Testis (tissue), 3 donors: Measurements from ENCODE around the gene BASP1. TPM values are rescaled to one million over a fixed set of nuclear protein-coding genes. Genes with fewer than 3 reads are reported as not detected.
"Not testable (repeated sequence)": the region's sequence is repeated elsewhere in the genome, so short reads cannot be mapped to it uniquely, and the experiment has no call there.

Experiments used
- DNase-seq: peaks from one replicate; pipeline ENCODE4 v3.0.0-alpha.2; 2019
- H3K27ac ChIP-seq, 2 donors: fragments of 200-600 bp; sonication (generic); one replicate each; pipeline ENCODE4 v1.5.1; 2019
- H3K27me3 ChIP-seq: fragments of 200-600 bp; sonication (generic); one replicate; pipeline ENCODE4 v1.5.1; 2019
- H3K36me3 ChIP-seq: fragments of 200-600 bp; sonication (generic); one replicate; pipeline ENCODE4 v1.5.1; 2017; ENCODE audit warnings: low read depth; ENCODE audit errors: missing control alignments
- H3K4me1 ChIP-seq: fragments of 200-600 bp; sonication (generic); one replicate; pipeline ENCODE4 v1.5.1; 2019
- H3K4me3 ChIP-seq, 2 donors: fragments of 200-600 bp; sonication (generic); one replicate each; pipeline ENCODE4 v1.5.1; 2017 to 2019
- H3K9me3 ChIP-seq: fragments of 200-600 bp; sonication (generic); one replicate; pipeline ENCODE4 v1.5.1; 2017
- CTCF ChIP-seq, 3 experiments: fragments of 450-650 bp in 2 of 3; fragments of 200-600 bp in 1 of 3; sonication (generic) in 1 of 3; IDR thresholded peaks; one replicate each; pipeline ENCODE4 v1.5.1; 2016 to 2019; ENCODE audit warnings: antibody characterized with exemption in 3 of 3, mild to moderate bottlenecking in 2 of 3, moderate library complexity in 1 of 3
- POLR2A ChIP-seq: fragments of 450-650 bp; IDR thresholded peaks from one replicate; pipeline ENCODE4 v1.6.1; 2017; ENCODE audit warnings: antibody characterized with exemption, mild to moderate bottlenecking, moderate library complexity
- WGBS, 2 donors: methylation state at CpG; one replicate each; pipeline ENCODE4 v1.1.5; 2018; 5-methylcytosine and 5-hydroxymethylcytosine counted together
- intact Hi-C: fragments of 100-400 bp; cut with DNase I; formaldehyde crosslinking; loops from one replicate; pipeline ENCODE4 v1.15.1; 2023; ENCODE audit warnings: low total_unique reads
- polyA plus RNA-seq: library from polyadenylated mRNA; stranded (reverse); fragments of 350-450 nt; fragmentation: Illumina TruSeq; extraction: RNeasy Lipid Tissue Mini Kit (QIAGEN cat#74804); gene quantifications from one replicate; pipeline ENCODE4 v1.2.3, GENCODE V29; 2014; ENCODE audit warnings: low read depth, low replicate concordance; ENCODE audit not compliant: insufficient read depth
- total RNA-seq, 2 donors: library from RNA; depleted of rRNA; stranded (reverse); fragments of >200 nt; gene quantifications; one replicate each; pipeline ENCODE4 v1.2.3, GENCODE V29; 2016

The BASP1 gene
- total and polyA plus RNA-seq, 3 donors from 2014 or later: 2.1 to 5.6 (median 2.6) TPM

- Histone ChIP-seq H3K27me3 (no peaks in the 10 kb centered on the region), H3K36me3 (no peaks in the 10 kb centered on the region), H3K27ac (no peak overlapping the region), H3K4me3 (no peak overlapping the region), H3K4me1 (no peaks in the 10 kb centered on the region), H3K9me3 (no peaks in the 10 kb centered on the region)
- intact Hi-C loops: no loop called here
- no peak for DNase-seq
- TF ChIP-seq CTCF (IDR thresholded peaks at IDR 0.05) (no peak), POLR2A (no peak)
- 76 to 89% methylated on average over 5 of the region's 5 CpGs for WGBS, 2 donors
Observed at GRCh38 chr5:17257705-17258273, 40.4 kb downstream of the BASP1 start.

- DNase-seq: no peak
- Histone ChIP-seq H3K9me3 (no peaks in the 10 kb centered on the region), H3K4me1 (no peaks in the 10 kb centered on the region), H3K27me3 (no peaks in the 10 kb centered on the region), H3K27ac (no peak overlapping the region), H3K4me3 (no peak overlapping the region), H3K36me3 (no peaks in the 10 kb centered on the region)
- TF ChIP-seq POLR2A (no peak), CTCF (IDR thresholded peaks at IDR 0.05) (no peak)
- intact Hi-C loops: no loop called here
- 87 to 89% methylated on average over 2 of the region's 2 CpGs for WGBS, 2 donors
Observed at GRCh38 chr5:17258431-17258830, 41.0 kb downstream of the BASP1 start.

- intact Hi-C loops, H3K36me3 ChIP-seq, H3K27ac ChIP-seq, H3K27me3 ChIP-seq, H3K4me1 ChIP-seq, H3K9me3 ChIP-seq, H3K4me3 ChIP-seq, DNase-seq: not testable (repeated sequence)
- WGBS, 2 donors: 72 to 82% methylated on average over 4 of the region's 4 CpGs
Observed at GRCh38 chr5:17259012-17259411, 41.6 kb downstream of the BASP1 start.

GRCh38 chr5:17259630-17260257, 42.3 kb downstream of the BASP1 start:
- WGBS, 2 donors: 77 to 82% methylated on average over 5 of the region's 5 CpGs

GRCh38 chr5:17260549-17260948, 43.1 kb downstream of the BASP1 start:
- 87 to 90% methylated on average over 5 of the region's 5 CpGs for WGBS, 2 donors
- H3K27ac ChIP-seq: no peak overlapping the region
- no peak for TF ChIP-seq POLR2A
- TF ChIP-seq CTCF (IDR thresholded peaks at IDR 0.05): no peak

More at GRCh38 chr5:17259630-17260257, 42.3 kb downstream of the BASP1 start:
- DNase-seq: no peak
- Histone ChIP-seq H3K27me3 (no peaks in the 10 kb centered on the region), H3K9me3 (no peaks in the 10 kb centered on the region), H3K36me3 (no peaks in the 10 kb centered on the region), H3K4me1 (no peaks in the 10 kb centered on the region), H3K27ac (no peak overlapping the region), H3K4me3 (no peak overlapping the region)
- intact Hi-C loops: no loop called here
- no peak for TF ChIP-seq CTCF (IDR thresholded peaks at IDR 0.05)
- TF ChIP-seq POLR2A: no peak

More at GRCh38 chr5:17260549-17260948, 43.1 kb downstream of the BASP1 start:
- no peaks in the 10 kb centered on the region for H3K27me3 ChIP-seq
- H3K9me3 ChIP-seq: no peaks in the 10 kb centered on the region
- H3K4me3 ChIP-seq: no peak overlapping the region
- intact Hi-C loops: no loop called here
- H3K36me3 ChIP-seq: no peaks in the 10 kb centered on the region
- no peak for DNase-seq
- no peaks in the 10 kb centered on the region for H3K4me1 ChIP-seq
